Measurements from ENCODE around the gene HIVEP3.

HIVEP3 gene

GRCh38 chr1:41485605-41486004, 433.1 kb downstream of the HIVEP3 start:
- peak in 1 of 2 experiments; percentile 32 for DNase-seq (ENCODE audit: low read depth in 2 of 2)

- no peak for DNase-seq (ENCODE audit: low read depth in 2 of 2)
Measured at GRCh38 chr1:41484402-41485241, 434.1 kb downstream of the HIVEP3 start, which contains the start of gene EDN2. Gene EDN2, minus strand, starts transcription at chr1:41484683. Its CDS starts 82 bp downstream, at chr1:41484601.

GRCh38 chr1:41483960-41484401, 434.7 kb downstream of the HIVEP3 start:
- no peak for DNase-seq (ENCODE audit: low read depth in 2 of 2)

- no peak for DNase-seq (ENCODE audit: low read depth in 2 of 2)
Measured at GRCh38 chr1:41483001-41483850, 435.5 kb downstream of the HIVEP3 start.

- DNase-seq (ENCODE audit: low read depth in 2 of 2) = no peak
Measured at GRCh38 chr1:41482001-41482765, 436.5 kb downstream of the HIVEP3 start.

GRCh38 chr1:41481109-41481775, 437.5 kb downstream of the HIVEP3 start:
- DNase-seq (ENCODE audit: low read depth in 2 of 2) = no peak

GRCh38 chr1:41480204-41481108, 438.3 kb downstream of the HIVEP3 start:
- no peak for DNase-seq (ENCODE audit: low read depth in 2 of 2)

- DNase-seq (ENCODE audit: low read depth in 2 of 2) = no peak
Measured at GRCh38 chr1:41479808-41480160, 438.9 kb downstream of the HIVEP3 start.

- no peak for DNase-seq (ENCODE audit: low read depth in 2 of 2)
Measured at GRCh38 chr1:41479000-41479807, 439.5 kb downstream of the HIVEP3 start.

GRCh38 chr1:41478118-41478748, 440.5 kb downstream of the HIVEP3 start:
- DNase-seq (ENCODE audit: low read depth in 2 of 2) = no peak

- DNase-seq (ENCODE audit: low read depth in 2 of 2) = no peak
Measured at GRCh38 chr1:41476807-41477361, 441.8 kb downstream of the HIVEP3 start.

- DNase-seq (ENCODE audit: low read depth in 2 of 2) = no peak
Measured at GRCh38 chr1:41475859-41476567, 442.7 kb downstream of the HIVEP3 start.

GRCh38 chr1:41475346-41475745, 443.4 kb downstream of the HIVEP3 start:
- no peak for DNase-seq (ENCODE audit: low read depth in 2 of 2)

GRCh38 chr1:41474490-41475271, 444.0 kb downstream of the HIVEP3 start:
- no peak for DNase-seq (ENCODE audit: low read depth in 2 of 2)

- no peak for DNase-seq (ENCODE audit: low read depth in 2 of 2)
Measured at GRCh38 chr1:41473738-41474362, 444.9 kb downstream of the HIVEP3 start.

- no peak for DNase-seq (ENCODE audit: low read depth in 2 of 2)
Measured at GRCh38 chr1:41471658-41472057, 447.1 kb downstream of the HIVEP3 start.

- DNase-seq (ENCODE audit: low read depth in 2 of 2) = no peak
Measured at GRCh38 chr1:41469706-41470105, 449.0 kb downstream of the HIVEP3 start.

Measured in fibroblast of skin of left quadriceps (primary cell).